ENCODE measurements around the gene TRIL.
A peak's percentile ranks its signal among the peaks of the same experiment; 100 is the strongest.

Gene TRIL

GRCh38 chr7:28937619-28938018 is 20.5 kb downstream of the TRIL start:
- DNase-seq = no peak

DNA sequence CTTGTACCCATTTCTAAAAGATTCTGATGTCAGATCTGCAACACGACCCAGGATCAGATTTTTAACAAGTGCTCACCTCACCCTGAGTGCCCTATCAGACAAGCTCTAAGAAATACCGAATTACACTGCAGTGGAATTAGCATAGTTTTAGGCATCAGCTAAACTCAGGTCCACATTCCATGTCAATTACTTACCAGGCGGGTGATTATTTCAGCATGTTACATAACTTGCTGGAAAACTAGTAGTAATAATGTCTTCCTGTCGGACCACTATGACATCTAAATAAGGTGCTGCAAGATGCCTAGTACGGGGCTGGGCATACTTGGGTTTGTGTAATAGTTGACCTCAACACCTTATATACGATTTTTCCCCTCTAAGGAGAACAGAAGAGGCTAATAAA is 21.0 kb downstream of the TRIL start:
- DNase-seq = no peak

GRCh38 chr7:28933846-28934320 is 24.2 kb downstream of the TRIL start:
- no peak for DNase-seq

GRCh38 chr7:28931565-28931964 is 26.6 kb downstream of the TRIL start:
- no peak for DNase-seq

DNA sequence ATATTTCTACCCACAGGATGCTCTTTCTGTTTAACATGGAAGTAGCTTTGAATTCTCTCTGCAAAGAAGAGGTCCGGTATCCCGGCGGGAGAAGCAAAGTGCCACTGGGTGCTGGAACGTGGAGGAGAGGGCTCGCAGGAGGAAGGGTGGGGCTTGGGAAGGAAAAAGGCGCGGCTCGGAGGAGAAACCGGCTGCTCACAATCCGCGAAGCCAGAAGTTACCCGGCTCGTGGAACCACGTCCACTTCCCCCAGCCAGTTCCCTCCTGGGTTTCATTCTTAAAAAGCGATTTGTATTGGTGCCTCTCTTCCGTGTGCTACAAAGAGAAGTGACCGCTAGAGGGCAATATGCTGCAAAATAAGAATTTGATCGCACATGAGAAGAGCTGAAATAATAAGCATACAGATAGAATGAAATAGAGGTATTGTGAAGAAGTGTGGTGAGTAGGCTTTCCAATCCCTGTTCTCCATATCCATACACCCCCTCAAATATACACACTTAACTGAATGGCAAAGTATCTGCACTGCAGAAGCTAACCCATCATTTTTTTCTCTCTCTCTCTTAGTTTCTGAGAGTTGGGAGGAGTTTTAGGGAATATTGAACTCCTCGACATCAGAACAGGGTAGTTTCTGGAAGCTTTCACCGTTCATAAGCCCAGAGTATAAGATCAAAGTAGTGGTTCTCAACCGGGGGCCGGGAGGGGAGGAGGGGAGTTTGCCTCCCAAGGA is 31.1 kb downstream of the TRIL start:
- peak; percentile 29 for DNase-seq

GRCh38 chr7:28922624-28923331 is 35.4 kb downstream of the TRIL start:
- peak; percentile 38 for DNase-seq

DNA sequence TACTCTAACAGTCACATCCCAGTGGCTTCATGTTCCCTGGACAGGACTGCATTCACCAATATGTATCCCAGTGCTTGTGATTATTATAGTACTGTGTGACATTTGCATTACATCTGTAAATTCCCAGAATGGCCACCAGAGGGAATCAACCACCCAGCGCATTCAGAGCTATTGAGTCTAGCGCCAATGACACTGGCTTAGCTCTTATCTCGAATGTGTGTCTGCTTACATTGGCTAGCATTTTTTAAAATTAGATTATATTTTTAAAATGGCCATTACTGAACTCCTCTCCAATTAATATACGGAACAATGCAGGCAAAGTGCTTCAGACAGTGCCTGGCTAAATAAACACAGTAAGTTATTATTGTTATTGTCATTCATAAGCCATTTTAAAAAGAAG is 36.3 kb downstream of the TRIL start:
- peak; percentile 34 for DNase-seq

DNA sequence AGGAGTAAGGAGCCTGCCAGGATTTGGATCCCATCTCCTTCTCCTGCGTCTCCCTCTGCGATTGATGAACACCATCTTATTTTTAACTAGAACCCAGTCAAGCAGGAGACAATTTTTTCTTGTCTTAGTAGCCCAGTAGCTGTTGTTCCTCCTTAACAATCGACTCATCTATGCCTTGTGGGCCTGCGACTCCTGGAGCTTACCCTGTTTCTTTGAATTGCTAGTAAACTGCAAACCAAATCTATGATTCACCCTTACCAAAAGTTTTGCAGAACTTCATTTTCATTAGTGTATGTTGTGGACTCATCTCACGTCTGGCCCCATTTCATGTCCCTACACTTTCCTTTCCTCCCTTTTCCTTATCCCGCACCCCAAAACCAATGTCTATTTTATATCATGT is 37.7 kb downstream of the TRIL start:
- DNase-seq = no peak

- DNase-seq = no peak
Measured at GRCh38 chr7:28919510-28919909, 38.6 kb downstream of the TRIL start.

DNA sequence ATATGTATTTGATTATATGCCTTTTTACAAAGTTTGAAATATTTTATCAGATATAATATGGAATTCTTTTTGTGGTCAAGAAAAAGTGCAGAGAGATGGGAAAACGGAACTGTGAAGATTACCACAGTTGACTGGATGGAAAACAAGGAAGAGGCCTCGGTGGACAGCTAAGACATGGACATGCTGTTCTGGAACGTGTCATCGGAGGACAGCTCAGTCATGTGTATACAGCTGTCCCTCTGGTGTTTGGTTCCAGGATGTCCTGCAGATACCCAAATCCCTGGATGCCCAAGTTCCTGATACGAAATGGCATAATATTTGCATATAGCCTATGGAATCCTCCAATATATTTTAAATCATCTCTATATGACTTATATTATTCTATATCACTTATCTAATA is 49.4 kb downstream of the TRIL start:
- no peak for DNase-seq

DNA sequence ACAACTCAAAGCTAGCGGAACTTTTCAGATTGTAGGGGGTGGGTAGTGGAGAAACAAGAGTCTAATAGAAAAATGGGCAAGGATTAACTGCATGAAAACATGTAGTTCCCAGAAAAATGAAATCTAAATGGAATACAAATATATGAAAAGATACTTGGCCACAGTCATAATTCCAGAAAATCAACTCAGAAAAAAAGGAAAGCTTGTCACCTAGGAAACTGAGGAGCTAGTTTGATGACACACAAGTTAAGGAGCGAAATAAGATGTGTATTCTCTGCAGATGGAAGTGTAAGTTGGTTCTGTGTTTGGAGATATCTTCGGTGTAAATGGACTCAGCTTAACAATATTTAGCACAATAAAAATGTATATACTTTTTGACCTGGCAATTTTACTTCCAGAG is 52.7 kb downstream of the TRIL start:
- no peak for DNase-seq

- DNase-seq = no peak
Measured at GRCh38 chr7:28904578-28905048, 53.5 kb downstream of the TRIL start.

GRCh38 chr7:28903730-28904577 is 54.2 kb downstream of the TRIL start:
- DNase-seq = no peak
